COLO668 (cell line): Measurements from ENCODE around the gene MITF.

Experiments
- DNase-seq: peaks from one replicate; lab custom pipeline; 2025; ENCODE audit not compliant: unreplicated experiment; lab: John Stamatoyannopoulos, UW

Gene MITF

GRCh38 chr3:69828817-69829216 lies 89.6 kb downstream of the MITF start:
- DNase-seq = no peak

GRCh38 chr3:69830147-69830546 lies 90.9 kb downstream of the MITF start:
- no peak for DNase-seq

- no peak for DNase-seq
These were observed 92.5 kb downstream of the MITF start for GRCh38 chr3:69831737-69832136.

- no peak for DNase-seq
These were observed 94.3 kb downstream of the MITF start for GRCh38 chr3:69833591-69833990.

GRCh38 chr3:69838217-69838616 lies 99.0 kb downstream of the MITF start:
- DNase-seq = no peak

- no peak for DNase-seq
These were observed 99.6 kb downstream of the MITF start for GRCh38 chr3:69838696-69839515.

- no peak for DNase-seq
These were observed 103.1 kb downstream of the MITF start for GRCh38 chr3:69842351-69842750.

- no peak for DNase-seq
These were observed 103.5 kb downstream of the MITF start for GRCh38 chr3:69842789-69843188.

- DNase-seq = no peak
These were observed 105.4 kb downstream of the MITF start for GRCh38 chr3:69844706-69845105.

- no peak for DNase-seq
These were observed 108.0 kb downstream of the MITF start for GRCh38 chr3:69847303-69847702.

GRCh38 chr3:69848113-69848512 lies 108.8 kb downstream of the MITF start:
- DNase-seq = no peak

- no peak for DNase-seq
These were observed 111.6 kb downstream of the MITF start for GRCh38 chr3:69850849-69851248.

- DNase-seq = no peak
These were observed 113.8 kb downstream of the MITF start for GRCh38 chr3:69853027-69853426.

- DNase-seq = no peak
These were observed 116.3 kb downstream of the MITF start for GRCh38 chr3:69855436-69856162.

GRCh38 chr3:69856965-69857705 lies 117.9 kb downstream of the MITF start:
- DNase-seq = no peak

- no peak for DNase-seq
These were observed 122.3 kb downstream of the MITF start for GRCh38 chr3:69861556-69861955.

- DNase-seq = no peak
These were observed 124.9 kb downstream of the MITF start for GRCh38 chr3:69864141-69864540.

- no peak for DNase-seq
These were observed 125.5 kb downstream of the MITF start for GRCh38 chr3:69864766-69865165.

- DNase-seq = no peak
These were observed 126.8 kb downstream of the MITF start for GRCh38 chr3:69865925-69866679.

- no peak for DNase-seq
These were observed 127.9 kb downstream of the MITF start for GRCh38 chr3:69866988-69867720.
